Activated T-helper 2 cell treated with anti-CD3 and anti-CD28 coated beads, Interferon-gamma antibody, Interleukin-2, Interleukin-4, amounts not matched to agents 10 μg/mL and 5 μg/mL and 100 μg/mL, durations not matched to agents 14 hours and 24 hours and 36 hours (primary cell): Measurements from ENCODE around the gene CYTH4. TPM values are rescaled to one million over a fixed set of nuclear protein-coding genes. Genes with fewer than 3 reads are reported as not detected.
"Not testable (repeated sequence)": the region's sequence is repeated elsewhere in the genome, so short reads cannot be mapped to it uniquely, and the experiment has no call there.

Source experiments
- DNase-seq: peaks from one replicate; pipeline ENCODE4 v3.0.0; 2021; ENCODE audit warnings: low spot score
- H3K27ac Mint-ChIP-seq: one replicate; pipeline ENCODE4 v1.8.0; 2021; ENCODE audit warnings: mixed read lengths
- H3K27me3 Mint-ChIP-seq: one replicate; pipeline ENCODE4 v1.8.0; 2021; ENCODE audit warnings: low read depth, mixed read lengths
- H3K36me3 Mint-ChIP-seq: one replicate; pipeline ENCODE4 v1.8.0; 2021; ENCODE audit warnings: low read depth, mixed read lengths
- H3K4me1 Mint-ChIP-seq: one replicate; pipeline ENCODE4 v1.8.0; 2021; ENCODE audit warnings: low read depth, mixed read lengths
- H3K4me3 Mint-ChIP-seq: one replicate; pipeline ENCODE4 v1.8.0; 2021; ENCODE audit warnings: low read depth, mild to moderate bottlenecking, moderate library complexity, mixed read lengths
- H3K9me3 Mint-ChIP-seq: one replicate; pipeline ENCODE4 v1.8.0; 2021; ENCODE audit warnings: mixed read lengths
- intact Hi-C: fragments of 100-400 bp; cut with micrococcal nuclease; formaldehyde crosslinking; loops from one replicate; pipeline ENCODE4 v1.15.1; 2023
- total RNA-seq: library from RNA; stranded (reverse); gene quantifications from 2 replicates; pipeline ENCODE4 v1.2.3, GENCODE V29; 2022

CYTH4 gene, protein sequence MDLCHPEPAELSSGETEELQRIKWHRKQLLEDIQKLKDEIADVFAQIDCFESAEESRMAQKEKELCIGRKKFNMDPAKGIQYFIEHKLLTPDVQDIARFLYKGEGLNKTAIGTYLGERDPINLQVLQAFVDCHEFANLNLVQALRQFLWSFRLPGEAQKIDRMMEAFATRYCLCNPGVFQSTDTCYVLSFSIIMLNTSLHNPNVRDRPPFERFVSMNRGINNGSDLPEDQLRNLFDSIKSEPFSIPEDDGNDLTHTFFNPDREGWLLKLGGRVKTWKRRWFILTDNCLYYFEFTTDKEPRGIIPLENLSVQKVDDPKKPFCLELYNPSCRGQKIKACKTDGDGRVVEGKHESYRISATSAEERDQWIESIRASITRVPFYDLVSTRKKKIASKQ
- 45.9 and 49.8 TPM in 2 replicates for total RNA-seq

DNA sequence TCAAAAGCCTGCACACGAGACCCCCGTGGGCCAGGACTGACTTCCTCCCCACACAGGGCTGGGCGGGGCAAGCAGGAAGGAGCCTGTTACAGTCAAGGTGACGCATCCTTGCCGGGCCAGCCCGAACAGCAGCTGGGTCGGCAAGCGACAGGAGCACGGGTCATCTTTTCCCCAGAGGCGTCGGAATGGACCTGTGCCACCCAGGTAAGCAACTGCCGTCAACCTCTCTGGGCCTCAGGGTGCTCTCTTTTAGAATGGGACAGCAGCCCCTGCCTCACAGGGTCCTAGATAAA, at the start of gene CYTH4:
Gene CYTH4 (plus strand): TSS at position 124 of the 293 bp plus-strand sequence. CDS start 62 bp downstream, at position 186.
- Mint-ChIP-seq H3K9me3 (no peaks in the 10 kb centered on the region), H3K4me1 (peaks cover 56% of the 10 kb centered on the region), H3K36me3 (peaks cover 32% of the 10 kb centered on the region), H3K4me3 (peak within 1 kb of the TSS; percentile 87), H3K27ac (peak within 1 kb of the TSS; percentile 99), H3K27me3 (no peaks in the 10 kb centered on the region)
- intact Hi-C loops: loop anchor here (2.0 kb wide), 1 partner anchor 16 kb away; no protein-coding TSS in a partner anchor
- peak; percentile 71 for DNase-seq

DNA sequence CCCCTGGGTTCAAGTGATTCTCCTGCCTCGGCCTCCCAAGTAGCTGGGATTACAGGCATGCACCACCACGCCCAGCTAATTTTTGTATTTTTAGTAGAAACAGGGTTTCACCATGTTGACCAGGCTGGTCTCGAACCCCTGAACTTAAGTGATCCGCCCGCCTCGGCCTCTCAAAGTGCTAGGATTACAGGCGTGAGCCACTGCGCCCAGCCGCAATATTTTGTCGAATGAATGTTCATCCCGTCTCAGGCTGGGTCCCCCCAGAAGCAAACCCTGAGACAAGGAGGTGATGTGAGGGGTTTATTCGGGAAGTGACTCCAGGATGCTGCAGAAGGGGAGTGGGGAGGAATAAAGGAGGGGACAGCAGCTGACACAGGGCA, 48.9 kb upstream of the CYTH4 start:
- Mint-ChIP-seq H3K27ac (peak overlapping the region; percentile 82), H3K4me3 (peak overlapping the region; percentile 60), H3K4me1 (peaks cover 89% of the 10 kb centered on the region), H3K36me3 (peaks cover 95% of the 10 kb centered on the region)
- not testable (repeated sequence) for DNase-seq, H3K9me3 Mint-ChIP-seq, H3K27me3 Mint-ChIP-seq
- intact Hi-C loops: loop anchor here (5.0 to 10.0 kb wide), 4 partner anchors 34 to 371 kb away; partner anchors contain the start of genes GGA1 and IL2RB

DNA sequence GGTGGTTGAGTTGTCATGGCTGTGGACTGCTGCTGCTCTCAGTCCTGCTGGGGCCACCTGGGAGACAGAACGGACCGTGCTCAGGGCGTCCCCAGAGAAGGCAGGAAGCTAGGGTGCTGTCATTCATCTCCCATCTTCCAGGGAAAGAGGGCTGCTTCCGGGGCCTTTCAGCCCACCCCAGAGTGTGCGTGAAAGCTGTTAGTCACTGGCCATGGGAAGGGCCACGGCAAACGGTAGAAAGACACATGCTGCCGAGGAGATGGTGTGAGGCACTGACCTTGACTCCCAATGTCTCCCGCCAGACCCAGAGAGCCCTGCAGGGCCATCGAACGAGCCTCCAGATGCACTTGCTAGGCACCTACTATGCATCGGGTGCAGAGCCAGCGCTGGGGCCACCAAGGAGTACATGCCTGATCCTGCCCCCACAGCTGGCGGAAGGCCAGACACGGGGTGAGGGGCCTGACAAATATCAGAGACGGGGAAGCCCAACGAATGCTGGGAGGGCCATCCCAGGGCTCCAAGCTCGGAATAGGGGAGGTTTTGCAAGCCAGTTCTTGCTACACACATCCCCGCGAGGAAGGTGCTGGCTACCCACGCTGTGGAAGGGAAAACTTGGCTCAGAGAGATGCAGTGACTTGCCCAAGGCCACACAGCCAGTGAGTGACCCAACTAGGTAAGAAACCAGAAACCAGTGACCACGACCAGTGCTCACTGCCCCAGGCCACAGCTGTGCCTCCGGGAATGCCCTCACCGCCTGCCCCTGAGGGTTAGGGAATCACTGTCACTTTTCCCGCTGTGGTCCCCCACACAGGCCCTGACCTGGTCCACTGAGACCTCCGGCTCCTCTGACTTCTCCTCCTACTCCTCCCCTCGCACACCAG, 48.3 kb upstream of the CYTH4 start:
- intact Hi-C loops: loop anchor here (5.0 to 10.0 kb wide), 4 partner anchors 33 to 371 kb away; partner anchors contain the start of genes GGA1 and IL2RB
- Mint-ChIP-seq H3K36me3 (peaks cover 95% of the 10 kb centered on the region), H3K27ac (peak overlapping the region; percentile 88), H3K9me3 (no peaks in the 10 kb centered on the region), H3K4me3 (peak overlapping the region; percentile 60), H3K27me3 (no peaks in the 10 kb centered on the region), H3K4me1 (peaks cover 90% of the 10 kb centered on the region)
- no peak for DNase-seq

GRCh38 chr22:37234736-37235711, 47.3 kb upstream of the CYTH4 start:
- intact Hi-C loops: loop anchor here (5.0 to 10.0 kb wide), 4 partner anchors 32 to 370 kb away; partner anchors contain the start of genes GGA1 and IL2RB
- H3K27ac Mint-ChIP-seq: peak overlapping the region; percentile 88
- peaks cover 94% of the 10 kb centered on the region for H3K36me3 Mint-ChIP-seq
- no peaks in the 10 kb centered on the region for H3K27me3 Mint-ChIP-seq
- peak overlapping the region; percentile 45 for H3K4me3 Mint-ChIP-seq
- peaks cover 90% of the 10 kb centered on the region for H3K4me1 Mint-ChIP-seq
- no peak for DNase-seq
- H3K9me3 Mint-ChIP-seq: no peaks in the 10 kb centered on the region

GRCh38 chr22:37235897-37236607, 46.3 kb upstream of the CYTH4 start:
- H3K9me3 Mint-ChIP-seq: no peaks in the 10 kb centered on the region
- peak overlapping the region; percentile 88 for H3K27ac Mint-ChIP-seq
- peaks cover 91% of the 10 kb centered on the region for H3K4me1 Mint-ChIP-seq
- peaks cover 96% of the 10 kb centered on the region for H3K36me3 Mint-ChIP-seq
- H3K27me3 Mint-ChIP-seq: no peaks in the 10 kb centered on the region
- peak overlapping the region; percentile 72 for H3K4me3 Mint-ChIP-seq
- no peak for DNase-seq
- intact Hi-C loops: loop anchor here (10.0 kb wide), 1 partner anchor 369 kb away; the partner anchor contains the start of gene GGA1

DNA sequence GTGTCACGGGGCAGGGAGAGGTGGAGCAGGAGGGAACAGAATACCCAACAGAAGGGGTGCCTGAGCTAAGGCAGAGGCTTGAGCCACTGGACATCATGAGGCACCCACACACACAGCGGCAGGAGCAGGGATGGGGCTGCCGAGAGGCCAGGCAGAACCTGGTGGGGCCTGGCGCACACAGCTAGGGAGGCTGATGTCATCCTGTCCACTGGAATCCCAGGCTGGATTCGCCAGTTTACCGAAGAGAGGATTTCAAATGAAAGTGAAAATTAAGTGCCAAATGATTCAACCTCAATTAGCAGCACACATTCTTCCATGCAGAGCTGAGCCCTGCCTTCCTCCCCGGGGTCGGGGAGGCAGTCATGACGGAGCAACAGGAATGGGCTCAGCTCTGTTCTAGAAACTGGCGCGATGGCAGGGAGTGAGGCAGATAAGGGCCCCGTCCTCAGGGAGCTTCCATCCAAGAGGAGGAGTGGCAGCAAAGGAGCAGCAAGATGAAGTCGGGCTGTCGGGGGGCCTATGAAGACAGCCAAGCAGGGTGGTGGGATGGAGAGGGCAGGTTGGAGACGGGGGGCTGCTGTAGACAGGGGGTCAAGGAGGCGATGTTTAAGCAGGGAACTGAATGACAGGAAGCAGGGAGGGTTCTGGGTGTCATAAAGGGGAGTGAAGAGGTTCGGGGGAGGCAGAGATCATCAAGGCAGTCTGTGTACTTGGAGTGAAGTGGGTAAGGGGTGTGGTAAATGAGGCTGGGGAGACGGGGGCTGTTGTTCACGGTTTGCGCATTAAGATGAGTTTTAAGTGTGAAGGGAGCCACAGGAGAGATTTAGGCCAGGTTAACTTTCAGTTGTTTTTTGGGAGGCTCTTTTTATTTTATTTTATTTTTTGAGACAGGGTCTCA, 44.7 kb upstream of the CYTH4 start:
- peak overlapping the region; percentile 80 for H3K4me3 Mint-ChIP-seq
- H3K36me3 Mint-ChIP-seq: peaks cover 96% of the 10 kb centered on the region
- H3K27me3 Mint-ChIP-seq: no peaks in the 10 kb centered on the region
- intact Hi-C loops: loop anchor here (10.0 kb wide), 1 partner anchor 367 kb away; the partner anchor contains the start of gene GGA1
- peaks cover 89% of the 10 kb centered on the region for H3K4me1 Mint-ChIP-seq
- DNase-seq: no peak
- H3K27ac Mint-ChIP-seq: peak overlapping the region; percentile 94
- no peaks in the 10 kb centered on the region for H3K9me3 Mint-ChIP-seq

- intact Hi-C loops: loop anchor here (10.0 kb wide), 1 partner anchor 365 kb away; the partner anchor contains the start of gene GGA1
- H3K36me3 Mint-ChIP-seq: peaks cover 88% of the 10 kb centered on the region
- no peaks in the 10 kb centered on the region for H3K9me3 Mint-ChIP-seq
- DNase-seq: no peak
- peak overlapping the region; percentile 94 for H3K27ac Mint-ChIP-seq
- no peaks in the 10 kb centered on the region for H3K27me3 Mint-ChIP-seq
- peak overlapping the region; percentile 96 for H3K4me3 Mint-ChIP-seq
- peaks cover 76% of the 10 kb centered on the region for H3K4me1 Mint-ChIP-seq
Measured at GRCh38 chr22:37239336-37240239, 42.7 kb upstream of the CYTH4 start.

GRCh38 chr22:37240240-37240940, 41.9 kb upstream of the CYTH4 start:
- H3K36me3 Mint-ChIP-seq: peaks cover 80% of the 10 kb centered on the region
- H3K4me1 Mint-ChIP-seq: peaks cover 71% of the 10 kb centered on the region
- H3K9me3 Mint-ChIP-seq: no peaks in the 10 kb centered on the region
- peak overlapping the region; percentile 94 for H3K27ac Mint-ChIP-seq
- intact Hi-C loops: no loop called here
- H3K27me3 Mint-ChIP-seq: no peaks in the 10 kb centered on the region
- peak overlapping the region; percentile 96 for H3K4me3 Mint-ChIP-seq
- DNase-seq: no peak

GRCh38 chr22:37240941-37241320, 41.4 kb upstream of the CYTH4 start:
- no peaks in the 10 kb centered on the region for H3K9me3 Mint-ChIP-seq
- H3K4me1 Mint-ChIP-seq: peaks cover 66% of the 10 kb centered on the region
- intact Hi-C loops: no loop called here
- no peak for DNase-seq
- H3K27ac Mint-ChIP-seq: peak overlapping the region; percentile 94
- H3K4me3 Mint-ChIP-seq: peak overlapping the region; percentile 96
- peaks cover 74% of the 10 kb centered on the region for H3K36me3 Mint-ChIP-seq
- no peaks in the 10 kb centered on the region for H3K27me3 Mint-ChIP-seq
